IMR-90 (cell line): ENCODE measurements around the gene LSG1. TPM values are rescaled to one million over a fixed set of nuclear protein-coding genes. Genes with fewer than 3 reads are reported as not detected.

Experiments used
- ATAC-seq: fragments of 200-7000 bp; cut with Tn5 transposase; 2 replicates; pipeline ENCODE4 v1.9.1; 2020; ENCODE audit warnings: low read depth, mild to moderate bottlenecking, moderate library complexity
- BruUV-seq: library from RNA; stranded (reverse); fragments of 400-500 nt; replicated peaks from 2 replicates; lab custom pipeline; 2021; lab: Mats Ljungman, UMichigan
- CTCF ChIA-PET: fragments of 300-600 bp; formaldehyde crosslinking; extraction: SDS; loops from one replicate; lab custom pipeline; 2021; ENCODE audit warnings: antibody characterized with exemption; lab: Yijun Ruan, JAX
- POLR2A ChIA-PET: fragments of 300-600 bp; sonication (Branson Sonifier 250); formaldehyde crosslinking; loops from one replicate; lab custom pipeline; 2022; ENCODE audit warnings: antibody characterized with exemption; ENCODE audit not compliant: unreplicated experiment; lab: Charles Lee
- DNase-seq: peaks from one replicate; pipeline ENCODE4 v3.0.0; 2013
- H2AFZ ChIP-seq: replicated peaks from 2 replicates; pipeline ENCODE3; 2013; ENCODE audit warnings: low read length, mild to moderate bottlenecking; ENCODE audit not compliant: poor library complexity
- H2AK5ac ChIP-seq: 2 replicates; pipeline ENCODE4 v1.6.1; 2013; ENCODE audit warnings: low read depth, low read length, inconsistent platforms
- H2AK9ac ChIP-seq: replicated peaks from 2 replicates; pipeline ENCODE3; 2013; ENCODE audit warnings: mild to moderate bottlenecking, low read depth, low read length, moderate library complexity; ENCODE audit not compliant: poor library complexity
- H2BK120ac ChIP-seq: 2 replicates; pipeline ENCODE4 v1.6.1; 2013; ENCODE audit warnings: low read depth, low read length, inconsistent platforms
- H2BK15ac ChIP-seq: 3 replicates; pipeline ENCODE4 v1.6.1; 2013; ENCODE audit warnings: low read depth, low read length, inconsistent platforms
- H2BK20ac ChIP-seq: 2 replicates; pipeline ENCODE4 v1.6.1; 2013; ENCODE audit warnings: low read depth, mild to moderate bottlenecking, inconsistent platforms, low read length, moderate library complexity
- H2BK5ac ChIP-seq: 2 replicates; pipeline ENCODE4 v1.6.1; 2013; ENCODE audit warnings: mild to moderate bottlenecking, low read depth, low read length, inconsistent platforms; ENCODE audit not compliant: poor library complexity, severe bottlenecking
- H3K14ac ChIP-seq: replicated peaks from 2 replicates; pipeline ENCODE4 v1.6.1; 2013; ENCODE audit warnings: low read depth, low read length, inconsistent platforms
- H3K18ac ChIP-seq: 2 replicates; pipeline ENCODE4 v1.6.1; 2013; ENCODE audit warnings: low read depth, low read length, control low read depth
- H3K23ac ChIP-seq: 2 replicates; pipeline ENCODE4 v1.6.1; 2013; ENCODE audit warnings: low read depth, low read length, inconsistent platforms
- H3K27ac ChIP-seq: 2 replicates; pipeline ENCODE4 v1.5.1; 2013; ENCODE audit warnings: mild to moderate bottlenecking, control low read depth, low read length; ENCODE audit not compliant: insufficient read depth
- H3K27me3 ChIP-seq: 2 replicates; pipeline ENCODE4 v1.6.1; 2013; ENCODE audit warnings: low read length; ENCODE audit not compliant: control insufficient read depth, insufficient read depth
- H3K36me3 ChIP-seq: 2 replicates; pipeline ENCODE4 v1.6.1; 2013; ENCODE audit warnings: low read length, mixed read lengths; ENCODE audit not compliant: control insufficient read depth, insufficient read depth
- H3K4ac ChIP-seq: 2 replicates; pipeline ENCODE4 v1.6.1; 2013; ENCODE audit warnings: low read depth, low read length, inconsistent platforms
- H3K4me1 ChIP-seq: 2 replicates; pipeline ENCODE4 v1.6.1; 2013; ENCODE audit warnings: low read length, mixed read lengths; ENCODE audit not compliant: control insufficient read depth, insufficient read depth
- H3K4me2 ChIP-seq: 2 replicates; pipeline ENCODE4 v1.6.1; 2013; ENCODE audit warnings: low read depth, mild to moderate bottlenecking, control low read depth, low read length, moderate library complexity
- H3K4me3 ChIP-seq: 2 replicates; pipeline ENCODE4 v1.5.1; 2013; ENCODE audit warnings: low read depth, mild to moderate bottlenecking, control low read depth, low read length, moderate library complexity; ENCODE audit not compliant: insufficient read depth
- H3K56ac ChIP-seq: 2 replicates; pipeline ENCODE4 v1.6.1; 2013; ENCODE audit warnings: low read length, inconsistent platforms; ENCODE audit not compliant: insufficient read depth; ENCODE audit errors: extremely low read depth
- H3K79me1 ChIP-seq, 2 experiments: 2 replicates each; pipeline ENCODE4 v1.6.1; 2013; ENCODE audit warnings: low read length in 2 of 2, inconsistent platforms in 1 of 2, low read depth in 1 of 2
- H3K9ac ChIP-seq: 2 replicates; pipeline ENCODE4 v1.6.1; 2013; ENCODE audit warnings: low read depth, low read length, control low read depth
- H3K9me1 ChIP-seq: 2 replicates; pipeline ENCODE4 v1.6.1; 2013; ENCODE audit warnings: low read length, inconsistent platforms; ENCODE audit not compliant: insufficient read depth
- H3K9me3 ChIP-seq: 2 replicates; pipeline ENCODE4 v1.6.1; 2013; ENCODE audit warnings: low read length; ENCODE audit not compliant: control insufficient read depth, insufficient read depth
- H4K20me1 ChIP-seq: 2 replicates; pipeline ENCODE4 v1.6.1; 2013; ENCODE audit warnings: low read length, inconsistent platforms; ENCODE audit not compliant: insufficient read depth
- H4K5ac ChIP-seq: 2 replicates; pipeline ENCODE4 v1.6.1; 2013; ENCODE audit warnings: mild to moderate bottlenecking, low read depth, low read length, control low read depth
- H4K8ac ChIP-seq, 2 experiments: 2 replicates each; pipeline ENCODE4 v1.6.1; 2013; ENCODE audit warnings: low read depth in 2 of 2, low read length in 2 of 2, control low read depth in 1 of 2, inconsistent platforms in 1 of 2
- H4K91ac ChIP-seq: 2 replicates; pipeline ENCODE4 v1.6.1; 2013; ENCODE audit warnings: low read depth, low read length, inconsistent platforms; ENCODE audit not compliant: insufficient read depth
- MAZ ChIP-seq: IDR thresholded peaks from 2 replicates; pipeline ENCODE4 v1.6.1; 2012; ENCODE audit warnings: low read depth, mild to moderate bottlenecking, low read length, improper control_type of control experiment, moderate library complexity, borderline replicate concordance
- SMC3 ChIP-seq: fragments of 150-350 bp; IDR thresholded peaks from 2 replicates; pipeline ENCODE4 v1.6.1; 2016; ENCODE audit warnings: low read depth, mild to moderate bottlenecking, antibody characterized with exemption, low read length, moderate library complexity
- WGBS, 2 experiments: methylation state at CpG; one replicate each; pipeline versions ENCODE4 v1.1.5 to v1.1.7; 2013; ENCODE audit warnings: missing lambda C conversion rate in 2 of 2; ENCODE audit not compliant: insufficient read length in 1 of 2; ENCODE audit errors: extremely low coverage in 2 of 2; 5-methylcytosine and 5-hydroxymethylcytosine counted together
- dilution Hi-C: fragments of 300-500 bp; cut with HindIII; formaldehyde crosslinking; loops from one replicate; pipeline ENCODE4 v1.14.3; 2018; ENCODE audit warnings: low sequenced_read_pairs; ENCODE audit not compliant: unreplicated experiment
- in situ Hi-C: fragments of 300-500 bp; cut with MboI; formaldehyde crosslinking; loops from 3 replicates; pipeline ENCODE4 v1.14.3; 2019; ENCODE audit warnings: low sequenced_read_pairs, inconsistent platforms, mixed read lengths
- intact Hi-C: fragments of 100-400 bp; cut with micrococcal nuclease; formaldehyde crosslinking; loops from 2 replicates; pipeline ENCODE4 v1.10.0; 2022
- polyA plus RNA-seq, 3 experiments: library from polyadenylated mRNA; depleted of rRNA; stranded (reverse); fragments of >200 nt; gene quantifications; 2 replicates each; pipeline ENCODE4 v1.2.3, GENCODE V29; 2012; ENCODE audit warnings: low replicate concordance in 1 of 3
- total RNA-seq: library from RNA; depleted of rRNA; stranded (reverse); fragments of >200 nt; gene quantifications from 2 replicates; pipeline ENCODE4 v1.2.3, GENCODE V29; 2012
- TF ChIP-seq, protein P1 (sequence below): fragments of 150-350 bp; IDR thresholded peaks from 2 replicates; pipeline ENCODE4 v1.6.1; 2017; ENCODE audit warnings: mild to moderate bottlenecking, antibody characterized with exemption, low read length, low read depth
- TF ChIP-seq, protein P2 (sequence below): conservative IDR thresholded peaks from 2 replicates; pipeline ENCODE4 v1.5.1; 2012; ENCODE audit warnings: mild to moderate bottlenecking, low read depth, low read length, improper control_type of control experiment

LSG1 gene
- total and polyA plus RNA-seq, 2 of the 4 experiments (the other 2 are of a cell fraction): 26.8 to 45.2 TPM

DNA sequence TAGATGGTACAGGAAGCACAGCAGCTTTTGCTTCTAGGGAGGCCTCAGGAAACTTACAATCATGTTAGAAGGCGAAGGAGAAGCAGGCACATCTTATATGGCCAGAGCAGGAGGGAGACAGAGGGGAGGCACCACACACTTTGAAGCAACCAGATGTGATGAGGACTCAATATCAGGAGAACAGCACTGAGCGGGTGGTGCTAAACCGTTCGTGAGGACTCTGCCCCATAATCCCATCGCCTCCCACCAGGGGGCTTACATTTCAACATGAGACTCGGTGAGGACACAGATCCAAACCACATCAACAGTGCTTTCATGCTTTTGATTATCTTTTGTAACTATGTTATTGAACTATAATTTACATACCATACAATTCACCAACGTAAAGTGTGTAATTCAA lies 31.2 kb downstream of the LSG1 start:
- peak overlapping the region; percentile 95; the same call in 1 of the 2 replicates for H2AK5ac ChIP-seq
- H3K9ac ChIP-seq: no peak overlapping the region
- no peak overlapping the region for H3K18ac ChIP-seq
- CTCF ChIA-PET: interaction anchor here (1.0 kb wide), 1 partner anchor 25 kb away, joined by 3 read pairs; no protein-coding TSS in a partner anchor
- peak overlapping the region; percentile 61 for H3K14ac ChIP-seq
- H2AK9ac ChIP-seq: no peak overlapping the region
- peak overlapping the region; percentile 15 for H2BK5ac ChIP-seq
- no peak overlapping the region; the same call in 1 of the 2 replicates for H3K27ac ChIP-seq
- no peak overlapping the region for H3K4me2 ChIP-seq
- intact Hi-C loops (no loop called here), dilution Hi-C loops (no loop called here), in situ Hi-C loops (no loop called here)
- no peak overlapping the region for H4K5ac ChIP-seq
- 100% methylated on average over 1 of the region's 7 CpGs; no CpG with 5 or more reads in 1 of the 2 experiments for WGBS, 2 experiments
- H3K23ac ChIP-seq: no peak overlapping the region
- H2BK120ac ChIP-seq: peak overlapping the region; percentile 68; the same call in 1 of the 2 replicates
- H3K4ac ChIP-seq: peak overlapping the region; percentile 55
- no peaks in the 10 kb centered on the region for H3K27me3 ChIP-seq
- peak; percentile 9 for DNase-seq
- no peak for ATAC-seq
- POLR2A ChIA-PET: no interaction called here
- H4K20me1 ChIP-seq: peaks cover 3% of the 10 kb centered on the region; the same call in 1 of the 2 replicates
- H4K91ac ChIP-seq: peak overlapping the region; percentile 28; the same call in 1 of the 2 replicates
- H4K8ac ChIP-seq: peak overlapping the region in 1 of 2 experiments; percentile 28; a peak in 2 of 4 replicates
- 0 out of 3 replicates have a peak overlapping the region, but pooled peaks have one; percentile 42 for H2BK15ac ChIP-seq
- no peak overlapping the region for H3K4me3 ChIP-seq
- H3K9me1 ChIP-seq: peaks cover 16% of the 10 kb centered on the region
- H3K4me1 ChIP-seq: peaks cover 6% of the 10 kb centered on the region
- H3K79me1 ChIP-seq: peaks cover 7 to 24% of the 10 kb centered on the region in 2 experiments
- no peaks in the 10 kb centered on the region for H3K9me3 ChIP-seq
- no peak overlapping the region for H2AFZ ChIP-seq
- H3K56ac ChIP-seq: no peak overlapping the region
- H2BK20ac ChIP-seq: peak overlapping the region; percentile 45; the same call in 1 of the 2 replicates
- no TSS peak for BruUV-seq
- TF ChIP-seq, protein P1, sequence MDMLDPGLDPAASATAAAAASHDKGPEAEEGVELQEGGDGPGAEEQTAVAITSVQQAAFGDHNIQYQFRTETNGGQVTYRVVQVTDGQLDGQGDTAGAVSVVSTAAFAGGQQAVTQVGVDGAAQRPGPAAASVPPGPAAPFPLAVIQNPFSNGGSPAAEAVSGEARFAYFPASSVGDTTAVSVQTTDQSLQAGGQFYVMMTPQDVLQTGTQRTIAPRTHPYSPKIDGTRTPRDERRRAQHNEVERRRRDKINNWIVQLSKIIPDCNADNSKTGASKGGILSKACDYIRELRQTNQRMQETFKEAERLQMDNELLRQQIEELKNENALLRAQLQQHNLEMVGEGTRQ: no peak
- TF ChIP-seq SMC3 (no peak), MAZ (no peak)
- TF ChIP-seq, protein P2, sequence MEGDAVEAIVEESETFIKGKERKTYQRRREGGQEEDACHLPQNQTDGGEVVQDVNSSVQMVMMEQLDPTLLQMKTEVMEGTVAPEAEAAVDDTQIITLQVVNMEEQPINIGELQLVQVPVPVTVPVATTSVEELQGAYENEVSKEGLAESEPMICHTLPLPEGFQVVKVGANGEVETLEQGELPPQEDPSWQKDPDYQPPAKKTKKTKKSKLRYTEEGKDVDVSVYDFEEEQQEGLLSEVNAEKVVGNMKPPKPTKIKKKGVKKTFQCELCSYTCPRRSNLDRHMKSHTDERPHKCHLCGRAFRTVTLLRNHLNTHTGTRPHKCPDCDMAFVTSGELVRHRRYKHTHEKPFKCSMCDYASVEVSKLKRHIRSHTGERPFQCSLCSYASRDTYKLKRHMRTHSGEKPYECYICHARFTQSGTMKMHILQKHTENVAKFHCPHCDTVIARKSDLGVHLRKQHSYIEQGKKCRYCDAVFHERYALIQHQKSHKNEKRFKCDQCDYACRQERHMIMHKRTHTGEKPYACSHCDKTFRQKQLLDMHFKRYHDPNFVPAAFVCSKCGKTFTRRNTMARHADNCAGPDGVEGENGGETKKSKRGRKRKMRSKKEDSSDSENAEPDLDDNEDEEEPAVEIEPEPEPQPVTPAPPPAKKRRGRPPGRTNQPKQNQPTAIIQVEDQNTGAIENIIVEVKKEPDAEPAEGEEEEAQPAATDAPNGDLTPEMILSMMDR: peak; percentile 14; the same call in 1 of the 2 replicates
- peaks cover 20% of the 10 kb centered on the region for H3K36me3 ChIP-seq
